ENCODE measurements around the gene OLA1. TPM values are rescaled to one million over a fixed set of nuclear protein-coding genes. Genes with fewer than 3 reads are reported as not detected.

Gene OLA1
- total RNA-seq, 4 donors from 2014 or later: 47.1 to 62.7 (median 55.6) TPM

GRCh38 chr2:174051741-174052583 lies 196.4 kb downstream of the OLA1 start:
- no peak for TF ChIP-seq CTCF (IDR thresholded peaks at IDR 0.05; ENCODE audit: low read depth)

- no peak for TF ChIP-seq CTCF (IDR thresholded peaks at IDR 0.05; ENCODE audit: low read depth)
Observed at GRCh38 chr2:174051068-174051467, 197.3 kb downstream of the OLA1 start.

- TF ChIP-seq CTCF (IDR thresholded peaks at IDR 0.05; ENCODE audit: low read depth): no peak
Observed at GRCh38 chr2:174049895-174050294, 198.4 kb downstream of the OLA1 start.

GRCh38 chr2:174048243-174048642 lies 200.1 kb downstream of the OLA1 start:
- no peak for TF ChIP-seq CTCF (IDR thresholded peaks at IDR 0.05; ENCODE audit: low read depth)

GRCh38 chr2:174047746-174048145 lies 200.6 kb downstream of the OLA1 start:
- no peak for TF ChIP-seq CTCF (IDR thresholded peaks at IDR 0.05; ENCODE audit: low read depth)

- no peak for TF ChIP-seq CTCF (IDR thresholded peaks at IDR 0.05; ENCODE audit: low read depth)
Observed at GRCh38 chr2:174046172-174046571, 202.2 kb downstream of the OLA1 start.

GRCh38 chr2:174044556-174044955 lies 203.8 kb downstream of the OLA1 start:
- TF ChIP-seq CTCF (IDR thresholded peaks at IDR 0.05; ENCODE audit: low read depth): no peak

Data from subcutaneous adipose tissue (tissue), 4 donors.